22Rv1 (cell line): ENCODE measurements around the gene STRIT1.

ENCODE experiments used
- ZFX ChIP-seq: fragments of 450-650 bp; IDR thresholded peaks from 2 replicates; pipeline ENCODE4 v1.6.1; 2017; ENCODE audit warnings: antibody characterized with exemption, borderline replicate concordance
- TF ChIP-seq, protein P1 (sequence below): fragments of 450-650 bp; IDR thresholded peaks from 2 replicates; pipeline ENCODE4 v1.5.1; 2017; ENCODE audit warnings: mild to moderate bottlenecking

DNA sequence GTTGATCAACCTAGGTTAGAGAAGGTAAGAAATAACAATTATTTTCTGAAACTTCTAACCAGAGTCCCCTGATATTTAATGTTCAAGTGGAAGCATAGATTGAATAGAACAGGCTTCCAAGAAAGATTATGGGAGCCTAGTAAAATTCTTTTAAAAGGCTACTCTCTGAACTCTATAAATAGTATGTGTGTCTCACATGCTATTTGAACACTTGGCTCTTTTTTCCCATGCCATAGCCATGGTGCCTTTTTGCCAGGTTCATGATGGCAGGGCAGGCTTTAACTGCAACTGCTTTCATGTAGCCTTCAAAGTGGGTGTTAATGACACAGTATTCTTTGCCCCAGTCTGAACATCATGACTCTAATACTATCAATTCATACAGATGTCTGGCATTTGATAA, 22.9 kb upstream of the STRIT1 start:
- TF ChIP-seq, protein P1, sequence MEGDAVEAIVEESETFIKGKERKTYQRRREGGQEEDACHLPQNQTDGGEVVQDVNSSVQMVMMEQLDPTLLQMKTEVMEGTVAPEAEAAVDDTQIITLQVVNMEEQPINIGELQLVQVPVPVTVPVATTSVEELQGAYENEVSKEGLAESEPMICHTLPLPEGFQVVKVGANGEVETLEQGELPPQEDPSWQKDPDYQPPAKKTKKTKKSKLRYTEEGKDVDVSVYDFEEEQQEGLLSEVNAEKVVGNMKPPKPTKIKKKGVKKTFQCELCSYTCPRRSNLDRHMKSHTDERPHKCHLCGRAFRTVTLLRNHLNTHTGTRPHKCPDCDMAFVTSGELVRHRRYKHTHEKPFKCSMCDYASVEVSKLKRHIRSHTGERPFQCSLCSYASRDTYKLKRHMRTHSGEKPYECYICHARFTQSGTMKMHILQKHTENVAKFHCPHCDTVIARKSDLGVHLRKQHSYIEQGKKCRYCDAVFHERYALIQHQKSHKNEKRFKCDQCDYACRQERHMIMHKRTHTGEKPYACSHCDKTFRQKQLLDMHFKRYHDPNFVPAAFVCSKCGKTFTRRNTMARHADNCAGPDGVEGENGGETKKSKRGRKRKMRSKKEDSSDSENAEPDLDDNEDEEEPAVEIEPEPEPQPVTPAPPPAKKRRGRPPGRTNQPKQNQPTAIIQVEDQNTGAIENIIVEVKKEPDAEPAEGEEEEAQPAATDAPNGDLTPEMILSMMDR, result no peak
- TF ChIP-seq ZFX, result no peak
